ENCODE results near the gene MEX3C.

- no peak for TF ChIP-seq CTCF (IDR thresholded peaks at IDR 0.05; ENCODE audit: poor library complexity, severe bottlenecking)
- no peak for TF ChIP-seq MXI1 (conservative IDR thresholded peaks at IDR 0.05; ENCODE audit: poor library complexity, severe bottlenecking)
- no peak for TF ChIP-seq EZH2 (IDR thresholded peaks at IDR 0.05; ENCODE audit: borderline replicate concordance, insufficient read depth, low read length, poor library complexity, severe bottlenecking)
- no peak for TF ChIP-seq POLR2AphosphoS5 (IDR thresholded peaks at IDR 0.05)
- TF ChIP-seq, protein P1, sequence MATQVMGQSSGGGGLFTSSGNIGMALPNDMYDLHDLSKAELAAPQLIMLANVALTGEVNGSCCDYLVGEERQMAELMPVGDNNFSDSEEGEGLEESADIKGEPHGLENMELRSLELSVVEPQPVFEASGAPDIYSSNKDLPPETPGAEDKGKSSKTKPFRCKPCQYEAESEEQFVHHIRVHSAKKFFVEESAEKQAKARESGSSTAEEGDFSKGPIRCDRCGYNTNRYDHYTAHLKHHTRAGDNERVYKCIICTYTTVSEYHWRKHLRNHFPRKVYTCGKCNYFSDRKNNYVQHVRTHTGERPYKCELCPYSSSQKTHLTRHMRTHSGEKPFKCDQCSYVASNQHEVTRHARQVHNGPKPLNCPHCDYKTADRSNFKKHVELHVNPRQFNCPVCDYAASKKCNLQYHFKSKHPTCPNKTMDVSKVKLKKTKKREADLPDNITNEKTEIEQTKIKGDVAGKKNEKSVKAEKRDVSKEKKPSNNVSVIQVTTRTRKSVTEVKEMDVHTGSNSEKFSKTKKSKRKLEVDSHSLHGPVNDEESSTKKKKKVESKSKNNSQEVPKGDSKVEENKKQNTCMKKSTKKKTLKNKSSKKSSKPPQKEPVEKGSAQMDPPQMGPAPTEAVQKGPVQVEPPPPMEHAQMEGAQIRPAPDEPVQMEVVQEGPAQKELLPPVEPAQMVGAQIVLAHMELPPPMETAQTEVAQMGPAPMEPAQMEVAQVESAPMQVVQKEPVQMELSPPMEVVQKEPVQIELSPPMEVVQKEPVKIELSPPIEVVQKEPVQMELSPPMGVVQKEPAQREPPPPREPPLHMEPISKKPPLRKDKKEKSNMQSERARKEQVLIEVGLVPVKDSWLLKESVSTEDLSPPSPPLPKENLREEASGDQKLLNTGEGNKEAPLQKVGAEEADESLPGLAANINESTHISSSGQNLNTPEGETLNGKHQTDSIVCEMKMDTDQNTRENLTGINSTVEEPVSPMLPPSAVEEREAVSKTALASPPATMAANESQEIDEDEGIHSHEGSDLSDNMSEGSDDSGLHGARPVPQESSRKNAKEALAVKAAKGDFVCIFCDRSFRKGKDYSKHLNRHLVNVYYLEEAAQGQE (IDR thresholded peaks at IDR 0.05; ENCODE audit: borderline replicate concordance): no peak
- no peak for TF ChIP-seq SMC3 (conservative IDR thresholded peaks at IDR 0.05; ENCODE audit: poor library complexity)
- TF ChIP-seq EP300 (conservative IDR thresholded peaks at IDR 0.05; ENCODE audit: poor library complexity, severe bottlenecking): no peak
Observed at GRCh38 chr18:51149670-51150069, 47.8 kb downstream of the MEX3C start.

Measured in neural cell (in vitro differentiated cells).